GM10847 (cell line): ENCODE measurements around the gene PIP5K1B.

ENCODE experiments used
- POLR2A ChIP-seq: IDR thresholded peaks from 2 replicates; pipeline ENCODE4 v1.6.1; 2011; ENCODE audit not compliant: insufficient read length; ENCODE audit errors: extremely low read depth

The PIP5K1B gene

GRCh38 chr9:68836788-68837187, 131.7 kb downstream of the PIP5K1B start:
- no peak for TF ChIP-seq POLR2A

- no peak for TF ChIP-seq POLR2A
These were observed 133.2 kb downstream of the PIP5K1B start for GRCh38 chr9:68838245-68838644.

- no peak for TF ChIP-seq POLR2A
These were observed 136.4 kb downstream of the PIP5K1B start for GRCh38 chr9:68841276-68842052.

- no peak for TF ChIP-seq POLR2A
These were observed 137.5 kb downstream of the PIP5K1B start for GRCh38 chr9:68842568-68842967.

GRCh38 chr9:68843239-68843638, 138.2 kb downstream of the PIP5K1B start:
- no peak for TF ChIP-seq POLR2A

GRCh38 chr9:68844157-68844556, 139.1 kb downstream of the PIP5K1B start:
- TF ChIP-seq POLR2A, result no peak

GRCh38 chr9:68844631-68845612, 139.9 kb downstream of the PIP5K1B start:
- no peak for TF ChIP-seq POLR2A

- no peak for TF ChIP-seq POLR2A
These were observed 142.7 kb downstream of the PIP5K1B start for GRCh38 chr9:68847765-68848164.

GRCh38 chr9:68851657-68852056, 146.6 kb downstream of the PIP5K1B start:
- TF ChIP-seq POLR2A, result no peak

GRCh38 chr9:68852941-68853340, 147.9 kb downstream of the PIP5K1B start:
- TF ChIP-seq POLR2A, result no peak

GRCh38 chr9:68859347-68859746, 154.3 kb downstream of the PIP5K1B start:
- no peak for TF ChIP-seq POLR2A

- no peak for TF ChIP-seq POLR2A
These were observed 155.4 kb downstream of the PIP5K1B start for GRCh38 chr9:68860419-68860818.

GRCh38 chr9:68861436-68861835, 156.4 kb downstream of the PIP5K1B start:
- TF ChIP-seq POLR2A, result no peak

- TF ChIP-seq POLR2A, result no peak
These were observed 162.0 kb downstream of the PIP5K1B start for GRCh38 chr9:68867066-68867465.

GRCh38 chr9:68869022-68869421, 164.0 kb downstream of the PIP5K1B start:
- TF ChIP-seq POLR2A, result no peak

GRCh38 chr9:68870086-68870485, 165.0 kb downstream of the PIP5K1B start:
- no peak for TF ChIP-seq POLR2A
